H1 (cell line): ENCODE data around the gene OSTF1. TPM values are rescaled to one million over a fixed set of nuclear protein-coding genes. Genes with fewer than 3 reads are reported as not detected.

Source experiments
- CTCF ChIA-PET: fragments of 300-600 bp; sonication (Branson Sonifier 250); formaldehyde crosslinking; loops from one replicate; lab custom pipeline; 2021; ENCODE audit not compliant: partially characterized antibody; lab: Charles Lee
- POLR2A ChIA-PET: fragments of 300-600 bp; sonication (Branson Sonifier 250); formaldehyde crosslinking; loops from one replicate; lab custom pipeline; 2021; ENCODE audit warnings: inconsistent platforms; ENCODE audit not compliant: partially characterized antibody; lab: Charles Lee
- DNase-seq, 2 experiments: peaks; one replicate each; pipeline versions ENCODE4 v3.0.0 to v3.0.0-alpha.2; 2010 to 2022; ENCODE audit warnings: low spot score in 2 of 2, low read depth in 1 of 2, mixed read lengths in 1 of 2
- FAIRE-seq: peaks from 2 replicates; lab custom pipeline; 2011; peaks lifted over from hg19 to GRCh38; lab: Jason Lieb, UNC
- H2AFZ ChIP-seq: 2 replicates; pipeline ENCODE4 v1.8.1; 2012; ENCODE audit warnings: low read length, inconsistent platforms
- H2AK5ac ChIP-seq: 2 replicates; pipeline ENCODE4 v1.6.1; 2013; ENCODE audit warnings: low read depth, low read length
- H2BK120ac ChIP-seq: replicated peaks from 2 replicates; pipeline ENCODE3; 2013; ENCODE audit warnings: low read depth, low read length, inconsistent platforms
- H2BK12ac ChIP-seq: 2 replicates; pipeline ENCODE4 v1.6.1; 2013; ENCODE audit warnings: low read depth, low read length
- H2BK15ac ChIP-seq: 2 replicates; pipeline ENCODE4 v1.6.1; 2013; ENCODE audit warnings: low read length
- H2BK20ac ChIP-seq: 2 replicates; pipeline ENCODE4 v1.6.1; 2013; ENCODE audit warnings: low read length
- H2BK5ac ChIP-seq: 2 replicates; pipeline ENCODE4 v1.6.1; 2013; ENCODE audit warnings: low read depth, low read length
- H3K14ac ChIP-seq: 2 replicates; pipeline ENCODE4 v1.6.1; 2013; ENCODE audit warnings: inconsistent platforms; ENCODE audit not compliant: insufficient read length
- H3K18ac ChIP-seq: 2 replicates; pipeline ENCODE4 v1.6.1; 2013; ENCODE audit warnings: low read length; ENCODE audit errors: extremely low read depth
- H3K23ac ChIP-seq: 2 replicates; pipeline ENCODE4 v1.6.1; 2013; ENCODE audit warnings: inconsistent platforms; ENCODE audit not compliant: insufficient read length
- H3K23me2 ChIP-seq: 2 replicates; pipeline ENCODE4 v1.6.1; 2013; ENCODE audit warnings: low read depth, low read length
- H3K27ac ChIP-seq: 2 replicates; pipeline ENCODE4 v1.6.1; 2011; ENCODE audit warnings: low read depth, low read length, inconsistent platforms
- H3K27me3 ChIP-seq, 4 experiments: replicated peaks in 1 of 4; 1 replicate in 1 of 4; 2 replicates in 3 of 4; pipeline versions ENCODE4 v1.6.1 to v1.8.1; 2011 to 2013; ENCODE audit warnings: low read length in 3 of 4, mild to moderate bottlenecking in 3 of 4, inconsistent platforms in 2 of 4, mixed read lengths in 2 of 4, moderate library complexity in 1 of 4; ENCODE audit not compliant: control insufficient read depth in 3 of 4, insufficient read depth in 3 of 4; ENCODE audit errors: extremely low read depth in 1 of 4
- H3K36me3 ChIP-seq, 4 experiments: 2 replicates each; pipeline versions ENCODE4 v1.6.1 to v1.8.1; 2011 to 2013; ENCODE audit warnings: mild to moderate bottlenecking in 4 of 4, low read length in 3 of 4, moderate library complexity in 2 of 4, control low read depth in 1 of 4, inconsistent platforms in 1 of 4; ENCODE audit not compliant: insufficient read depth in 4 of 4, control insufficient read depth in 2 of 4
- H3K4ac ChIP-seq: replicated peaks from 2 replicates; pipeline ENCODE3; 2013; ENCODE audit warnings: low read length, low read depth, mixed read lengths, inconsistent platforms; ENCODE audit not compliant: insufficient read length
- H3K4me1 ChIP-seq, 4 experiments: replicated peaks in 1 of 4; 1 replicate in 1 of 4; 2 replicates in 3 of 4; pipeline versions ENCODE4 v1.6.1 to v1.8.1; 2011 to 2013; ENCODE audit warnings: low read length in 3 of 4, inconsistent platforms in 2 of 4, mixed read lengths in 1 of 4; ENCODE audit not compliant: insufficient read depth in 4 of 4, control insufficient read depth in 3 of 4
- H3K4me2 ChIP-seq, 2 experiments: 2 replicates each; pipeline versions ENCODE4 v1.6.1 to v1.8.1; 2011 to 2013; ENCODE audit warnings: low read depth in 2 of 2, low read length in 2 of 2, control low read depth in 1 of 2, inconsistent platforms in 1 of 2, mild to moderate bottlenecking in 1 of 2; ENCODE audit not compliant: insufficient read depth in 1 of 2
- H3K4me3 ChIP-seq, 4 experiments: fragments of 200-600, 300-600 bp in 1 of 4; sonication (generic), shearing (Covaris generic), sonication (Bioruptor Twin) in 1 of 4; 2 replicates each; pipeline versions ENCODE4 v1.5.1 to v1.8.1; 2011 to 2016; ENCODE audit warnings: low read length in 4 of 4, low read depth in 3 of 4, control low read depth in 2 of 4, inconsistent platforms in 2 of 4, mild to moderate bottlenecking in 2 of 4, mixed read lengths in 1 of 4, moderate library complexity in 1 of 4; ENCODE audit not compliant: insufficient read depth in 2 of 4; ENCODE audit errors: extremely low read depth in 1 of 4
- H3K56ac ChIP-seq: replicated peaks from 2 replicates; pipeline ENCODE3; 2013; ENCODE audit warnings: low read depth, mild to moderate bottlenecking, mixed read lengths, low read length, inconsistent platforms; ENCODE audit not compliant: insufficient read length
- H3K79me1 ChIP-seq: 2 replicates; pipeline ENCODE4 v1.6.1; 2013; ENCODE audit warnings: low read depth, low read length, control low read depth
- H3K79me2 ChIP-seq, 2 experiments: 2 replicates each; pipeline versions ENCODE4 v1.6.1 to v1.8.1; 2012 to 2013; ENCODE audit warnings: low read length in 2 of 2, mild to moderate bottlenecking in 2 of 2, inconsistent platforms in 1 of 2; ENCODE audit not compliant: insufficient read depth in 2 of 2, control insufficient read depth in 1 of 2
- H3K9ac ChIP-seq, 4 experiments: replicated peaks in 1 of 4; 1 replicate in 1 of 4; 2 replicates in 3 of 4; pipeline versions ENCODE4 v1.6.1 to v1.8.1; 2011 to 2013; ENCODE audit warnings: low read depth in 3 of 4, low read length in 3 of 4, control low read depth in 2 of 4, mild to moderate bottlenecking in 2 of 4, moderate library complexity in 2 of 4, inconsistent platforms in 1 of 4; ENCODE audit errors: extremely low read depth in 1 of 4
- H3K9me3 ChIP-seq, 2 experiments: 2 replicates each; pipeline versions ENCODE4 v1.6.1 to v1.8.1; 2012 to 2013; ENCODE audit warnings: mild to moderate bottlenecking in 2 of 2, moderate library complexity in 2 of 2, control low read depth in 1 of 2, inconsistent platforms in 1 of 2, low read depth in 1 of 2, low read length in 1 of 2, mixed read lengths in 1 of 2; ENCODE audit not compliant: insufficient read depth in 2 of 2
- H4K20me1 ChIP-seq, 2 experiments: replicated peaks in 1 of 2; 2 replicates each; pipeline versions ENCODE3 to v1.8.1; 2011 to 2013; ENCODE audit warnings: inconsistent platforms in 2 of 2, low read length in 2 of 2, mild to moderate bottlenecking in 1 of 2; ENCODE audit not compliant: insufficient read depth in 2 of 2, control insufficient read depth in 1 of 2
- H4K5ac ChIP-seq: 2 replicates; pipeline ENCODE4 v1.6.1; 2013; ENCODE audit warnings: low read length, low read depth, mixed read lengths, inconsistent platforms; ENCODE audit not compliant: insufficient read length
- H4K8ac ChIP-seq: 2 replicates; pipeline ENCODE4 v1.8.0; 2013; ENCODE audit warnings: mild to moderate bottlenecking, moderate library complexity, low read length, inconsistent platforms; ENCODE audit not compliant: insufficient read depth; ENCODE audit errors: extremely low read depth
- H4K91ac ChIP-seq: replicated peaks from 2 replicates; pipeline ENCODE3; 2013; ENCODE audit warnings: low read length, mixed read lengths, inconsistent platforms; ENCODE audit not compliant: insufficient read length
- BACH1 ChIP-seq: IDR thresholded peaks from 2 replicates; pipeline ENCODE4 v1.6.1; 2012; ENCODE audit warnings: low read length, improper control_type of control experiment
- BRCA1 ChIP-seq: IDR thresholded peaks from 2 replicates; pipeline ENCODE4 v1.6.1; 2012; ENCODE audit warnings: low read depth, low read length, improper control_type of control experiment
- CBX5 ChIP-seq: fragments of 300-800, 300-1000 bp; sonication (generic); IDR thresholded peaks from 2 replicates; pipeline ENCODE4 v1.7.1; 2016; ENCODE audit warnings: antibody characterized with exemption, low read length, low read depth
- CHD1 ChIP-seq: IDR thresholded peaks from 2 replicates; pipeline ENCODE4 v1.6.1; 2012; ENCODE audit warnings: low read depth, low read length, improper control_type of control experiment
- CTBP2 ChIP-seq: IDR thresholded peaks from 2 replicates; pipeline ENCODE4 v1.7.0; 2011; ENCODE audit warnings: borderline replicate concordance, mild to moderate bottlenecking, moderate library complexity, mixed read lengths, low read length; ENCODE audit not compliant: insufficient read depth, insufficient read length
- CTCF ChIP-seq, 3 experiments: IDR thresholded peaks; 1 replicate in 2 of 3; 2 replicates in 1 of 3; pipeline versions ENCODE4 v1.5.1 to v1.6.1; 2011; ENCODE audit warnings: low read length in 3 of 3, mild to moderate bottlenecking in 3 of 3, inconsistent platforms in 2 of 3, low read depth in 1 of 3, moderate library complexity in 1 of 3; ENCODE audit not compliant: insufficient read depth in 1 of 3; ENCODE audit errors: control extremely low read depth in 1 of 3
- MAX ChIP-seq: IDR thresholded peaks from 2 replicates; pipeline ENCODE4 v1.6.1; 2012; ENCODE audit warnings: inconsistent platforms
- NANOG ChIP-seq: IDR thresholded peaks from 2 replicates; pipeline ENCODE4 v1.6.1; 2011; ENCODE audit warnings: low read length, low read depth, mild to moderate bottlenecking, inconsistent platforms; ENCODE audit not compliant: insufficient read depth, poor library complexity, severe bottlenecking
- RFX5 ChIP-seq: IDR thresholded peaks from 2 replicates; pipeline ENCODE4 v1.6.1; 2011; ENCODE audit warnings: low read depth, low read length, improper control_type of control experiment, borderline replicate concordance
- SP4 ChIP-seq: IDR thresholded peaks from 2 replicates; pipeline ENCODE4 v1.6.1; 2012; ENCODE audit warnings: low read length, inconsistent platforms
- TAF7 ChIP-seq: optimal IDR thresholded peaks from 2 replicates; pipeline ENCODE3; 2011; ENCODE audit warnings: low read depth, mild to moderate bottlenecking, inconsistent platforms, low read length, moderate library complexity, borderline replicate concordance
- TBP ChIP-seq: IDR thresholded peaks from 2 replicates; pipeline ENCODE4 v1.6.1; 2011; ENCODE audit warnings: low read depth, low read length, improper control_type of control experiment
- WGBS, 2 experiments: shearing (Covaris generic) in 1 of 2; methylation state at CpG; one replicate each; pipeline versions ENCODE4 v1.1.6 to v1.1.7; 2013 to 2015; ENCODE audit warnings: low lambda C conversion rate in 2 of 2, mixed read lengths in 2 of 2, inconsistent platforms in 1 of 2, low coverage in 1 of 2, missing lambda C conversion rate in 1 of 2; ENCODE audit not compliant: insufficient replicate concordance in 2 of 2, insufficient coverage in 1 of 2, insufficient read length in 1 of 2; ENCODE audit errors: extremely low coverage in 1 of 2, missing lambda C conversion rate in 1 of 2; 5-methylcytosine and 5-hydroxymethylcytosine counted together
- polyA plus RNA-seq, 7 experiments: library from polyadenylated mRNA; depleted of rRNA in 3 of 7; stranded (reverse) in 5 of 7; unstranded in 2 of 7; fragments of >200 nt in 5 of 7; fragments of 200-250 nt in 2 of 7; gene quantifications; 1 replicate in 5 of 7; 2 replicates in 1 of 7; 4 replicates in 1 of 7; pipeline versions ENCODE4 v1.2.1 to v1.2.3, GENCODE V29; 2011 to 2013; ENCODE audit warnings: missing spikeins in 2 of 7, mixed read lengths in 2 of 7
- total RNA-seq: library from RNA; stranded (reverse); fragmentation: NEBNext Ultra II Directional; extraction: Animal tissue kit (Norgen Biotek cat#: 25700); gene quantifications from 2 replicates; pipeline ENCODE4 v1.2.1, GENCODE V29; 2021

Gene OSTF1
- total and polyA plus RNA-seq, 2 of the 8 experiments (the other 6 are each of a cell fraction or from before 2014, with no cell fraction given), result 5.0 to 18.9 TPM

GRCh38 chr9:75053869-75054268 is 34.4 kb upstream of the OSTF1 start:
- H3K56ac ChIP-seq, result no peak overlapping the region
- H2BK5ac ChIP-seq, result no peak overlapping the region
- H3K4me1 ChIP-seq, result no peaks in the 10 kb centered on the region
- H2AFZ ChIP-seq, result no peak overlapping the region
- H4K8ac ChIP-seq, result no peak overlapping the region
- no peak for FAIRE-seq
- DNase-seq, result no peak
- no peaks in the 10 kb centered on the region for H3K36me3 ChIP-seq
- no peaks in the 10 kb centered on the region for H3K79me1 ChIP-seq
- H2BK15ac ChIP-seq, result no peak overlapping the region
- H3K14ac ChIP-seq, result no peak overlapping the region
- no peak overlapping the region for H2BK12ac ChIP-seq
- ChIA-PET CTCF (no interaction called here), POLR2A (interaction anchor here (1.6 kb wide), 1 partner anchor 25 kb away, joined by 5 read pairs; the partner anchor contains the start of gene CARNMT1)
- no peaks in the 10 kb centered on the region for H3K23me2 ChIP-seq
- H3K4me3 ChIP-seq, result no peak overlapping the region
- H3K4me2 ChIP-seq, result no peak overlapping the region
- H3K18ac ChIP-seq, result no peak overlapping the region
- H3K9ac ChIP-seq, result no peak overlapping the region
- H2AK5ac ChIP-seq, result no peak overlapping the region
- peaks cover 7 to 12% of the 10 kb centered on the region in 2 experiments; a peak in 3 of 4 replicates for H3K9me3 ChIP-seq
- no peak overlapping the region for H2BK120ac ChIP-seq
- no peak overlapping the region for H3K27ac ChIP-seq
- no peaks in the 10 kb centered on the region for H3K79me2 ChIP-seq
- H4K5ac ChIP-seq, result no peak overlapping the region
- H3K27me3 ChIP-seq, result no peaks in the 10 kb centered on the region
- H3K23ac ChIP-seq, result no peak overlapping the region
- WGBS, 2 experiments, result 76% methylated on average over 1 of the region's 1 CpG; no CpG with 5 or more reads in 1 of the 2 experiments
- H2BK20ac ChIP-seq, result no peak overlapping the region
- no peaks in the 10 kb centered on the region for H4K20me1 ChIP-seq
- H3K4ac ChIP-seq, result no peak overlapping the region
- H4K91ac ChIP-seq, result no peak overlapping the region
- TF ChIP-seq SP4 (no peak), CBX5 (no peak), MAX (no peak), CTBP2 (no peak), NANOG (no peak), BRCA1 (no peak), RFX5 (no peak), CTCF (IDR thresholded peaks at IDR 0.05; ENCODE audit: control extremely low read depth in 1 of 3, insufficient read depth in 1 of 3, low read depth in 1 of 3, low read length in 3 of 3) (no peak), TAF7 (no peak), BACH1 (no peak), CHD1 (no peak), TBP (no peak)
